Measurements from ENCODE around the gene ECM1. TPM values are rescaled to one million over a fixed set of nuclear protein-coding genes. Genes with fewer than 3 reads are reported as not detected.

The ECM1 gene
- total and polyA plus RNA-seq, 2 donors (not counting 3 experiments of a cell fraction or from before 2014, with no cell fraction given), result 7.2 to 16.6 TPM

GRCh38 chr1:150562446-150563339 lies 54.8 kb downstream of the ECM1 start:
- Histone ChIP-seq H3K9me3 (replicated peaks; ENCODE audit: control insufficient read depth, insufficient read depth, low read length) (no peaks in the 10 kb centered on the region), H3K9ac (replicated peaks; ENCODE audit: extremely low read depth, insufficient read depth, low read length) (peak overlapping the region; percentile 98), H3K9me1 (replicated peaks; ENCODE audit: control insufficient read depth, extremely low read depth, insufficient read depth, low read length) (no peaks in the 10 kb centered on the region), H3K4me1 (ENCODE audit: control insufficient read depth, extremely low read depth, insufficient read depth, low read length) (peaks cover 64% of the 10 kb centered on the region), H3K36me3 (ENCODE audit: control insufficient read depth in 2 of 2, extremely low read depth in 1 of 2, insufficient read depth in 2 of 2, low read length in 2 of 2) (no peaks in the 10 kb centered on the region), H3K79me2 (ENCODE audit: control insufficient read depth, insufficient read depth, low read length) (peaks cover 10% of the 10 kb centered on the region), H4K20me1 (replicated peaks; ENCODE audit: control insufficient read depth, extremely low read depth, insufficient read depth, low read length) (no peaks in the 10 kb centered on the region), H3K4me2 (ENCODE audit: insufficient read depth, low read length) (peak overlapping the region; percentile 76), H3K4me3 (replicated peaks in 1 of 3; ENCODE audit: insufficient read depth in 1 of 3, low read depth in 1 of 3, low read length in 3 of 3) (peak overlapping the region in 1 of 3 experiments; percentile 6), H3K27me3 (ENCODE audit: control insufficient read depth in 2 of 2, insufficient read depth in 2 of 2, low read length in 2 of 2) (no peaks in the 10 kb centered on the region), H2AFZ (ENCODE audit: low read depth, low read length) (no peak overlapping the region), H3K27ac (ENCODE audit: insufficient read depth, low read depth, low read length) (peak overlapping the region; percentile 99)
- DNase-seq (ENCODE audit: low read depth, low spot score) (peak; percentile 35), FAIRE-seq (no peak)
- ChIA-PET CTCF (interaction anchor here (2.4 to 13.9 kb wide), 4 partner anchors 13 to 250 kb away, joined by 13 to 288 read pairs (median 117); partner anchors contain the start of genes ENSA and MCL1), POLR2A (interaction anchor here (0.6 to 3.1 kb wide), 5 partner anchors 9 to 548 kb away, joined by 3 to 39 read pairs (median 5); partner anchors contain the start of genes ENSA and MCL1)
- no TSS peak for BruUV-seq (replicated peaks)
- intact Hi-C loops (cut with micrococcal nuclease) (loop anchor here (5.0 kb wide), 1 partner anchor 360 kb away; no protein-coding TSS in a partner anchor), dilution Hi-C loops (cut with MboI; ENCODE audit: extremely low pct_ligation_motif_present, low sequenced_read_pairs) (no loop called here)
- no peak for TF ChIP-seq FOS (IDR thresholded peaks at IDR 0.05; ENCODE audit: borderline replicate concordance, insufficient read depth, low read length)
- no peak for TF ChIP-seq EZH2 (IDR thresholded peaks at IDR 0.05; ENCODE audit: borderline replicate concordance, low read depth, low read length, severe bottlenecking)
- no peak for TF ChIP-seq POLR2AphosphoS5 (IDR thresholded peaks at IDR 0.05; ENCODE audit: insufficient read depth, low read depth, low read length)
- no peak for TF ChIP-seq CTCF (IDR thresholded peaks at IDR 0.05; ENCODE audit: extremely low read depth in 1 of 2, insufficient read depth in 1 of 2, low read depth in 1 of 2, low read length in 2 of 2)
- no peak for TF ChIP-seq GATA2 (IDR thresholded peaks at IDR 0.05; ENCODE audit: insufficient read depth, insufficient read length, low read depth, low read length)
- TF ChIP-seq MYC (IDR thresholded peaks at IDR 0.05; ENCODE audit: low read depth, low read length), result no peak
- TF ChIP-seq MAX (IDR thresholded peaks at IDR 0.05; ENCODE audit: insufficient read depth, insufficient read length), result no peak
- TF ChIP-seq JUN (IDR thresholded peaks at IDR 0.05; ENCODE audit: borderline replicate concordance, insufficient read depth, insufficient read length, low read depth), result no peak
- no peak for TF ChIP-seq POLR2A (IDR thresholded peaks at IDR 0.05; ENCODE audit: low read depth, low read length)

Small RNAs within 50 kb of the gene (microRNA-seq; reads per million reads assigned to microRNA genes)
- gene MIR4257 (ENCODE audit: borderline number of aligned reads, borderline replicate concordance), result not detected
- not detected for gene MIR6878 (ENCODE audit: borderline number of aligned reads, borderline replicate concordance)

Small RNAs within 50 kb of the gene (small RNA-seq; reads per million reads assigned to genes)
- gene MIR4257 (ENCODE audit: insufficient read depth, insufficient read length, low read depth, low replicate concordance), result not detected

Other genes starting within 250 kb of the ECM1 start
- gene APH1A, start 239.1 kb upstream of the ECM1 start, total RNA-seq, result 157 and 165 TPM in 2 replicates
- gene APH1A, start 239.1 kb upstream of the ECM1 start, polyA plus RNA-seq, result 325 and 344 TPM in 2 replicates
- gene C1orf54, start 235.3 kb upstream of the ECM1 start, total RNA-seq, result 30.4 and 35.5 TPM in 2 replicates
- gene C1orf54, start 235.3 kb upstream of the ECM1 start, polyA plus RNA-seq, result 52.6 and 66.9 TPM in 2 replicates
- 1.0 and 2.4 TPM in 2 replicates for gene CIART, start 225.6 kb upstream of the ECM1 start, total RNA-seq
- gene CIART, start 225.6 kb upstream of the ECM1 start, polyA plus RNA-seq, result 4.2 and 4.3 TPM in 2 replicates
- 73.0 and 76.7 TPM in 2 replicates for gene MRPS21, start 214.2 kb upstream of the ECM1 start, total RNA-seq
- gene MRPS21, start 214.2 kb upstream of the ECM1 start, polyA plus RNA-seq, result 54.8 and 63.1 TPM in 2 replicates
- gene PRPF3, start 186.6 kb upstream of the ECM1 start, total RNA-seq, result 66.8 and 79.3 TPM in 2 replicates
- gene PRPF3, start 186.6 kb upstream of the ECM1 start, polyA plus RNA-seq, result 23.5 and 25.5 TPM in 2 replicates
- gene RPRD2, start 144.0 kb upstream of the ECM1 start, total RNA-seq, result 23.9 and 24.5 TPM in 2 replicates
- 11.8 and 12.9 TPM in 2 replicates for gene RPRD2, start 144.0 kb upstream of the ECM1 start, polyA plus RNA-seq
- 20.6 and 21.5 TPM in 2 replicates for gene TARS2, start 20.7 kb upstream of the ECM1 start, total RNA-seq
- 17.9 and 22.0 TPM in 2 replicates for gene TARS2, start 20.7 kb upstream of the ECM1 start, polyA plus RNA-seq
- gene FALEC, start 7.6 kb downstream of the ECM1 start, total RNA-seq, result not detected in 2 replicates
- gene FALEC, start 7.6 kb downstream of the ECM1 start, polyA plus RNA-seq, result not detected in 2 replicates
- 0.37 and 0.73 TPM in 2 replicates for gene ADAMTSL4, start 41.3 kb downstream of the ECM1 start, total RNA-seq
- 0.96 and 1.0 TPM in 2 replicates for gene ADAMTSL4, start 41.3 kb downstream of the ECM1 start, polyA plus RNA-seq
- 186 and 212 TPM in 2 replicates for gene MCL1, start 71.5 kb downstream of the ECM1 start, total RNA-seq
- gene MCL1, start 71.5 kb downstream of the ECM1 start, polyA plus RNA-seq, result 63.9 and 87.3 TPM in 2 replicates
- gene ENSA, start 121.5 kb downstream of the ECM1 start, total RNA-seq, result 155 and 162 TPM in 2 replicates
- gene ENSA, start 121.5 kb downstream of the ECM1 start, polyA plus RNA-seq, result 30.5 and 32.4 TPM in 2 replicates
- 33.2 and 34.9 TPM in 2 replicates for gene GOLPH3L, start 189.0 kb downstream of the ECM1 start, total RNA-seq
- gene GOLPH3L, start 189.0 kb downstream of the ECM1 start, polyA plus RNA-seq, result 13.0 and 15.7 TPM in 2 replicates
- not detected in 2 replicates for gene HORMAD1, start 212.8 kb downstream of the ECM1 start, total RNA-seq
- gene HORMAD1, start 212.8 kb downstream of the ECM1 start, polyA plus RNA-seq, result not detected in 2 replicates